Stimulated activated CD8-positive, alpha-beta memory T cell treated with anti-CD3 and anti-CD28 coated beads, Interleukin-12 subunit alpha, Interleukin-12 subunit beta, amount 100 ng/mL, for 4 hours (primary cell): Measurements from ENCODE around the gene SARS1.

Source experiments
- DNase-seq: peaks from one replicate; pipeline ENCODE4 v3.0.0-alpha.2; 2020; ENCODE audit warnings: low read depth

Gene SARS1

GRCh38 chr1:109250454-109251276 is 36.9 kb downstream of the SARS1 start:
- no peak for DNase-seq

GRCh38 chr1:109251277-109252166 is 37.8 kb downstream of the SARS1 start:
- no peak for DNase-seq

GRCh38 chr1:109252167-109252892 is 38.6 kb downstream of the SARS1 start:
- DNase-seq = no peak

- no peak for DNase-seq
These were observed 39.4 kb downstream of the SARS1 start for GRCh38 chr1:109252893-109253802.

- DNase-seq = no peak
These were observed 40.3 kb downstream of the SARS1 start for GRCh38 chr1:109253803-109254620.

- no peak for DNase-seq
These were observed 40.9 kb downstream of the SARS1 start for GRCh38 chr1:109254621-109255096.

GRCh38 chr1:109255097-109255651 is 41.5 kb downstream of the SARS1 start:
- DNase-seq = no peak

- DNase-seq = no peak
These were observed 42.0 kb downstream of the SARS1 start for GRCh38 chr1:109255678-109256077.

- DNase-seq = no peak
These were observed 42.4 kb downstream of the SARS1 start for GRCh38 chr1:109256085-109256484.

- no peak for DNase-seq
These were observed 43.4 kb downstream of the SARS1 start for GRCh38 chr1:109256971-109257681.

- no peak for DNase-seq
These were observed 44.1 kb downstream of the SARS1 start for GRCh38 chr1:109257682-109258421.

- DNase-seq = no peak
These were observed 45.1 kb downstream of the SARS1 start for GRCh38 chr1:109258481-109259466.

GRCh38 chr1:109259674-109260557 is 46.2 kb downstream of the SARS1 start:
- no peak for DNase-seq

GRCh38 chr1:109261006-109261405 is 47.3 kb downstream of the SARS1 start:
- no peak for DNase-seq

GRCh38 chr1:109261578-109261977 is 47.9 kb downstream of the SARS1 start:
- no peak for DNase-seq
